ACHN (cell line): ENCODE measurements around the gene SETD3.
A peak's percentile ranks its signal among the peaks of the same experiment; 100 is the strongest.

Experiments used
- DNase-seq: peaks from one replicate; pipeline ENCODE4 v3.0.0-alpha.2; 2015
- in situ Hi-C: cut with HindIII; loops from 2 replicates; pipeline ENCODE4 v1.10.0; 2017; ENCODE audit warnings: low sequenced_read_pairs, low pct_ligation_motif_present, low pct_unique_long_range_greater_than_20kb

Gene SETD3

GRCh38 chr14:99437706-99438105 lies 43.0 kb downstream of the SETD3 start:
- in situ Hi-C loops = no loop called here

GRCh38 chr14:99436247-99437180 lies 44.1 kb downstream of the SETD3 start:
- in situ Hi-C loops = no loop called here
- no peak for DNase-seq

More at GRCh38 chr14:99437706-99438105, 43.0 kb downstream of the SETD3 start:
- no peak for DNase-seq

GRCh38 chr14:99435327-99435726 lies 45.3 kb downstream of the SETD3 start:
- in situ Hi-C loops = no loop called here
- DNase-seq = no peak

- in situ Hi-C loops = no loop called here
- no peak for DNase-seq
Observed at GRCh38 chr14:99432485-99432884, 48.2 kb downstream of the SETD3 start.

GRCh38 chr14:99431986-99432385 lies 48.7 kb downstream of the SETD3 start:
- in situ Hi-C loops = no loop called here
- DNase-seq = no peak

- DNase-seq = no peak
- in situ Hi-C loops = no loop called here
Observed at GRCh38 chr14:99430491-99430890, 50.2 kb downstream of the SETD3 start.

- in situ Hi-C loops = no loop called here
- no peak for DNase-seq
Observed at GRCh38 chr14:99427632-99428300, 52.9 kb downstream of the SETD3 start.

- no peak for DNase-seq
- in situ Hi-C loops = no loop called here
Observed at GRCh38 chr14:99426813-99427346, 53.8 kb downstream of the SETD3 start.

GRCh38 chr14:99426265-99426664 lies 54.4 kb downstream of the SETD3 start:
- no peak for DNase-seq
- in situ Hi-C loops = no loop called here

- no peak for DNase-seq
- in situ Hi-C loops = no loop called here
Observed at GRCh38 chr14:99425272-99425681, 55.4 kb downstream of the SETD3 start.

GRCh38 chr14:99424306-99424877 lies 56.3 kb downstream of the SETD3 start:
- in situ Hi-C loops = no loop called here
- DNase-seq = no peak

- no peak for DNase-seq
- in situ Hi-C loops = no loop called here
Observed at GRCh38 chr14:99423434-99423833, 57.2 kb downstream of the SETD3 start.

- in situ Hi-C loops = no loop called here
- DNase-seq = no peak
Observed at GRCh38 chr14:99422228-99423010, 58.2 kb downstream of the SETD3 start.

- no peak for DNase-seq
- in situ Hi-C loops = no loop called here
Observed at GRCh38 chr14:99420711-99421110, 59.9 kb downstream of the SETD3 start.

- in situ Hi-C loops = no loop called here
- DNase-seq = no peak
Observed at GRCh38 chr14:99419905-99420304, 60.8 kb downstream of the SETD3 start.

- no peak for DNase-seq
- in situ Hi-C loops = no loop called here
Observed at GRCh38 chr14:99418242-99418641, 62.4 kb downstream of the SETD3 start.

GRCh38 chr14:99416909-99417308 lies 63.8 kb downstream of the SETD3 start:
- no peak for DNase-seq
- in situ Hi-C loops = no loop called here

GRCh38 chr14:99415496-99416281 lies 65.0 kb downstream of the SETD3 start:
- peak; percentile 80 for DNase-seq
- in situ Hi-C loops = no loop called here
